ENCODE data around the gene MAPK13. TPM values are rescaled to one million over a fixed set of nuclear protein-coding genes. Genes with fewer than 3 reads are reported as not detected.

MAPK13 gene
- polyA plus RNA-seq, 1 experiment: 3.8 TPM

GRCh38 chr6:36141961-36142360 is 11.6 kb downstream of the MAPK13 start:
- Histone ChIP-seq H3K27me3 (ENCODE audit: control insufficient read depth, insufficient read depth, low read length) (0 out of 2 replicates have a peak, but pooled peaks cover 1% of the 10 kb centered on the region), H3K36me3 (ENCODE audit: control insufficient read depth, insufficient read depth, low read length) (no peaks in the 10 kb centered on the region; the same call in 1 of the 2 replicates), H3K4me3 (ENCODE audit: low read depth, low read length) (no peak overlapping the region)
- ChIA-PET CTCF (no interaction called here), POLR2A (no interaction called here)
- no peak for TF ChIP-seq CTCF (IDR thresholded peaks at IDR 0.05; ENCODE audit: insufficient read depth, low read depth, low read length)
- DNase-seq (ENCODE audit: low read depth): no peak

- TF ChIP-seq CTCF (IDR thresholded peaks at IDR 0.05; ENCODE audit: insufficient read depth, low read depth, low read length): no peak
- H3K4me3 ChIP-seq (ENCODE audit: low read depth, low read length): no peak overlapping the region
- H3K36me3 ChIP-seq (ENCODE audit: control insufficient read depth, insufficient read depth, low read length): no peaks in the 10 kb centered on the region; the same call in 1 of the 2 replicates
- H3K27me3 ChIP-seq (ENCODE audit: control insufficient read depth, insufficient read depth, low read length): 0 out of 2 replicates have a peak, but pooled peaks cover 1% of the 10 kb centered on the region
- DNase-seq (ENCODE audit: low read depth): no peak
- ChIA-PET POLR2A (no interaction called here), CTCF (no interaction called here)
Observed at GRCh38 chr6:36142971-36143838, 12.9 kb downstream of the MAPK13 start.

DNA sequence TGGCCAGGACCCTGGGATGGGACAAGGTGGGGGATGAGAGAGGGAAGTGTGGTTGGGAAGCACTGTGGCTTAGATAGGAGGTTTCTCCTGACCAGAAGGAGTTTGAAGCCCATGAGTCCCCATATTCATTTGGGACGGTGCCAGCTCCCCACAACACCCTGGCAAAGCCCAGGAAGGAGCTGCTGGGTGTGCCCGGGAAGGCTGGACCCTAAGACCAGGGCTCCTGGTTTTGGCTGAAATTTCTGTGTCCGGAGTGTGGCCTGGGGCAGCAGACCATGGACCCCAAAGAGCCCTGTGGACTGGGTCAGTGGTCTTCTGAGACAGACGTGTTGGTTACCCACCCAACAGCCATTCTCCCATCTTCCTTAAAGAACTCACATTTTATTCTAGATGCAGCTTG is 15.2 kb downstream of the MAPK13 start:
- ChIA-PET CTCF (interaction anchor here (0.6 kb wide), 1 partner anchor 14 kb away, joined by 3 read pairs; no protein-coding TSS in a partner anchor), POLR2A (no interaction called here)
- H3K27me3 ChIP-seq (ENCODE audit: control insufficient read depth, insufficient read depth, low read length): 0 out of 2 replicates have a peak, but pooled peaks cover 1% of the 10 kb centered on the region
- no peak overlapping the region for H3K4me3 ChIP-seq (ENCODE audit: low read depth, low read length)
- DNase-seq (ENCODE audit: low read depth): no peak
- TF ChIP-seq CTCF (IDR thresholded peaks at IDR 0.05; ENCODE audit: insufficient read depth, low read depth, low read length): no peak
- no peaks in the 10 kb centered on the region for H3K36me3 ChIP-seq (ENCODE audit: control insufficient read depth, insufficient read depth, low read length)

DNA sequence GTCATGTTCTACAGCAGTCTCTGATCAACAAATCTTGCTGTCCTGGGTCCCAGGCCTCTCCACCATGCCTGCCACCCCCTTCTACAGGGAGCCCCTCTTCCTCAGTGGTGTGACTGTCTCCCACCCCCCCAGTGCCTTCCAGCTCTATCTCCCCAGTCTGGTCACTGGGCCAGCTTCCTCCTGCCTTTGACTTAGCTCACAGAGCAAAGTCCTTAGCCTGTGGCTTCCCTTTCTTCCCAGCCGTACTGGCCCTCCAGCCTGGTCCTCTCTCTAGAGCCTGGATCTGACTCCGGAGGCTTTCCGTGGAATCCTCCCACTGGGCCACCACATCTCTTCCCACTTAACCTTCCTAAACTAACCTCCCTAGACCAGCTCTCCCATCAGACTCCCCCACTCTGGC is 17.0 kb downstream of the MAPK13 start:
- CTCF ChIA-PET: no interaction called here
- H3K27me3 ChIP-seq (ENCODE audit: control insufficient read depth, insufficient read depth, low read length): 0 out of 2 replicates have a peak, but pooled peaks cover 1% of the 10 kb centered on the region
- POLR2A ChIA-PET: no interaction called here

More for the DNA sequence above, 17.0 kb downstream of the MAPK13 start:
- no peak for DNase-seq (ENCODE audit: low read depth)
- Histone ChIP-seq H3K4me3 (ENCODE audit: low read depth, low read length) (no peak overlapping the region), H3K36me3 (ENCODE audit: control insufficient read depth, insufficient read depth, low read length) (no peaks in the 10 kb centered on the region)
- no peak for TF ChIP-seq CTCF (IDR thresholded peaks at IDR 0.05; ENCODE audit: insufficient read depth, low read depth, low read length)
